NCI-H748 (cell line): Measurements from ENCODE around the gene ZNF366.

Experiments
- DNase-seq: peaks from one replicate; lab custom pipeline; 2025; ENCODE audit not compliant: unreplicated experiment; lab: John Stamatoyannopoulos, UW

The ZNF366 gene, protein sequence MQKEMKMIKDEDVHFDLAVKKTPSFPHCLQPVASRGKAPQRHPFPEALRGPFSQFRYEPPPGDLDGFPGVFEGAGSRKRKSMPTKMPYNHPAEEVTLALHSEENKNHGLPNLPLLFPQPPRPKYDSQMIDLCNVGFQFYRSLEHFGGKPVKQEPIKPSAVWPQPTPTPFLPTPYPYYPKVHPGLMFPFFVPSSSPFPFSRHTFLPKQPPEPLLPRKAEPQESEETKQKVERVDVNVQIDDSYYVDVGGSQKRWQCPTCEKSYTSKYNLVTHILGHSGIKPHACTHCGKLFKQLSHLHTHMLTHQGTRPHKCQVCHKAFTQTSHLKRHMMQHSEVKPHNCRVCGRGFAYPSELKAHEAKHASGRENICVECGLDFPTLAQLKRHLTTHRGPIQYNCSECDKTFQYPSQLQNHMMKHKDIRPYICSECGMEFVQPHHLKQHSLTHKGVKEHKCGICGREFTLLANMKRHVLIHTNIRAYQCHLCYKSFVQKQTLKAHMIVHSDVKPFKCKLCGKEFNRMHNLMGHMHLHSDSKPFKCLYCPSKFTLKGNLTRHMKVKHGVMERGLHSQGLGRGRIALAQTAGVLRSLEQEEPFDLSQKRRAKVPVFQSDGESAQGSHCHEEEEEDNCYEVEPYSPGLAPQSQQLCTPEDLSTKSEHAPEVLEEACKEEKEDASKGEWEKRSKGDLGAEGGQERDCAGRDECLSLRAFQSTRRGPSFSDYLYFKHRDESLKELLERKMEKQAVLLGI

GRCh38 chr5:72507231-72507906 is at the start of gene ZNF366:
Gene ZNF366 (minus strand): TSS chr5:72507410. CDS start chr5:72461496, 45,914 bp downstream.
- no peak for DNase-seq

DNA sequence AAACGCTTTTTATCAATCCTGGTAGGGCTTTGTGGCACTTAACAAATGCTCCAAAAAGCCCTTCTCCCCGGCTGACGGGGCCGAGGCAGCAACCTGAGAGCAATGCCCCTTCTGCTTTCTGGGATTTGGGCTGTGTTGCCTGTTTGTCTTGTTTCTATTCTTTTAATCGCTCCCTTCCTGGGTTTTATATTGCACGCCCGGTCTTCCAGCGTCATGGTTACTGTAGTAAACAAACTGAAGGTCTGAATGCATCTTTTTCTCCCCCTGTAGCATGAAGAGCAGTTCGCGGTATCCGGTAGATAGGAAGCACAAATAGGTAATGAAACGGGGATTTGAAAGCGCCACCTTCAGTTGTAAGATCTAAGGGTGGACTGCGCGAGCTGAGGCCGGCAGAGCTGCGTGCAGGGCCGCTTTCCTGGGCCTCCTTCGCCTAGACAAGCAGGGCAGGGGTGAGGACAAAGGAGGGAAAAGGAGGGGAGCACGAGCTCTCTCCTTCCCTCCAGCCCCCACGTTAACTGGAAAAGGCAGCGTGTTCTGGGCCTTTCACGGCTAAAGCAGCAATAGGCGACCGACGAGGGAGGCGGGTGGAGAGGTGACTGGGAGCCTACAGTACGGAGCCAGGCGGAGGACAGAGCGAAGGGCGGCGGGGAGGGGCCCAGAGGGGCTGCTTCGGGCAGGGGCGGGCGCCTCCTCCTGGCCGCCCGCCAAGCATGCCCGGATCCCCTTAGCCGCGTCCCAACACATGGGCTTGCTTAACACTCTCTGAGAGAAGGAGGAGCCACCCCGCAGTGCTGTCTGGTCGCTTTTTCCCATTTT is 49.3 kb upstream of the ZNF366 start:
- DNase-seq: peak; percentile 96

DNA sequence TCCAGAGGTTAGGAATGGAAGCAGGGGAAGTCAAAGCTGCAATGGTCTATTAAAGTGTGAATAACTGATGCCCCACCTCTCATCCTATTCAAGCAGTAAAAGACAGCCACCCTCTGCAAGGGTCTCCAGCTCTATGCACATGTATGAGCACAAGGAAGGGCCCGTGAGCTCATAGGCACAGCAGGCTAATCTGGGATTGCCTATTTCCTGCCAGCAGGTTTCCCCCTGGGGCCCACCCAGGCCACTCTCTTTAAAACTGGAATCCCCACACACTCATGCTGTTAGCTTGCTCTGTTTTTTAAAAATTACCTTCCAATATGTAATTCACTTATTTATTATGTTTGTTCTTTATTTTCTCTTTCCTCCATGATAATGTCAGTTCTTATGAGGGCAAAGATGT is 48.7 kb upstream of the ZNF366 start:
- peak; percentile 79 for DNase-seq

- no peak for DNase-seq
Measured at GRCh38 chr5:72554897-72555296, 47.7 kb upstream of the ZNF366 start.

- no peak for DNase-seq
Measured at GRCh38 chr5:72552041-72552557, 44.9 kb upstream of the ZNF366 start.

DNA sequence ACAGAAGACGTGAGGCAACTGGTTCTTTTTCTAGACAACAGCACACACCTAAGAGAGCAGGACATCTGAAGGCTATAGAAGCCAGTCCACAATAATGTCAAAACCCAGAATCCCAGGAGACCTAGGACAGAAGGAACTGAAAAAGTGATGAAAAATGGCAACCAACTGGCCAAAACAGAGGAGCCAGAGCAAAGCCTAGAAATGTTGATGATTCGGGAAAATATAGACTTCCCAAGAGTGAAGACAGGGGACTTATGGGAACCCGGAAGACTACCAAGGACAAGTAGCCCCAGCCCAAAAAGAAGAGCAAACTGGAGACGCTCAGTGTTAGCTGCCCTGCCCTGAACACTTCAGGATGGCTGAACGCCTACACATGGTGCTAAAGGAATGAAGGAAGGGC is 43.4 kb upstream of the ZNF366 start:
- no peak for DNase-seq

- DNase-seq: no peak
Measured at GRCh38 chr5:72543811-72544210, 36.6 kb upstream of the ZNF366 start.

DNA sequence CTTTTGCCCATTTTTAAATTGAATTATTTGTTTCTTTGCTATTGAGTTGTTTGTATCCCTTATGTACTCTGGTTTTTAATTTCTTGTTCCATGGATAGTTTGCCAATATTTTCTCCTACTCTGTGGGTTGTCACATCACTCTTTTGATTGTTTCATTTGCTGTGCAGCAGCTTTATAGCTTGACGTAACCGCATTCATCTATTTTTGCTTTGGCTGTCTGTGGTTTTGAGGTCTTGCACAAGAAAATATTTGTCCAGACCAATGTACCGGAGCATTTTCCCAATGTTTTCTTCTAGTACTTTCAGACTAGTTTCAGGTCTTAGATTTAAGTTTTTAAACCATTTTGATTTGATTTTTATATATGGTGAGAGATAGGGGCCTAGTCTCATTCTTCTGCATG is 36.2 kb upstream of the ZNF366 start:
- DNase-seq: no peak

GRCh38 chr5:72542695-72543094 is 35.5 kb upstream of the ZNF366 start:
- no peak for DNase-seq

DNA sequence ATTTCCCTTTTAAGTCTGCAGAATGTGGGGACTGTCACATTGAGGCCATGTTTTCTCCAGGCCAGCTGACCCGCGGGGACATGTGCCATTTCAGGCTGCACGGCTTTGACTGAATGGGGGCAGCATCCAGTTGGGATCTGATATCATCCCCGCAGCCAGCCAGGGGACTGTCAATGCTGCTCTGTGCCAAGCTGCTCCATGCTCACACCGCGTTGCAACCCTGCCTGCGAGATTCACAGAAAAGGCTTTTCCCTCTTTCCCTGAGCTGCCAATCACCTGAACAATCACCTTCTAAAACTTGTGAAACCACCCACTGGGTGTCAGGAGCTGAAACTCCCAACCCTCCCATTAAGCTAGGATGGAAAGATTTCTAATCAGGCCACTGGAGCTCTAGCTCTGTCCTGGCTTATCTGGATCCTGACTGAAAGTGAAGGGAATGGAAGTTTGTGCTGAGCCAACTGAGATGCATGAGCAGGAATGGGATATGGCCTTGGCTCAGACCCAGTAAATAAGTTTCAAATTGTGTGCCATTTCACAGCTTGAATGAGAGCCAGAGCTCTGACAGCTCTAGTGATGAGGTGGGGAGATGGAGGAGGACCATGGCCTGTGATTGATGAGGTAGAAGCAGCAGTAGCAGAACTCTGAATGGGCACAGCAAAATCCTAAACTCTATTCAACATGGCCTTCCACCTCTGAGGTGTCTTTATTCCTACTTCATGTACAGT is 34.5 kb upstream of the ZNF366 start:
- DNase-seq: no peak

DNA sequence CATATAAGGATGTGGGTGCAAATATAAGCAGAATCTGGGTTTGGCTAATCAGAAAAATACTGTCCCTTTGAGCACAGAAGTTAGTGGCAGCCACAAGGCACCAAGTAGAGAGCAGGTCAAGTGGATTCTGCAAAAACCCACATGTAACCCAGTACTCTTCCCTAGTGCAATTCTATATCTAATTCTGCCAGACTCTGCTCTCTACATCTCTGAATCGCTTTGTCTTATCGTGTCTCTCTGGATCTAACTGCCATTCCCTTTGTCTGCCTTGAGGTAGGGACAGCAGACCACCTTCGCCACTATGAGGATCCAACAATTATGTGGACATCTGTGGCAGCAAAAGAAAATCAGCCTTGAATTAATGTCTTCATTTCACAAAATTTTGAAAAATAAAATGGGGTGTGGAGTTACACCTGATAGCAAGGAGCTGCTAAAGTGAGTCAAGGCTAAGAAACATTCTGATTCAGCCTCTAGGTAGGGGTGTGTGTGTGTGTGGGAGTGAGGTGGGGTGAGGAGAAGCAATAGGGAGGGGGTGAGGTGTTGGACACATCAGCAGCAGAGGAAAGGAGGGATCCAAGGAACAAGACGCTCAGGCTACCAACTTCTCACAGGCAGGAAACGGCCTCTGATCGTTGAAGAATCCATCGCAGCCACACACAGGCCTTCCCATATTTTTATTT is 33.7 kb upstream of the ZNF366 start:
- DNase-seq: no peak

- no peak for DNase-seq
Measured at GRCh38 chr5:72539726-72540125, 32.5 kb upstream of the ZNF366 start.

DNA sequence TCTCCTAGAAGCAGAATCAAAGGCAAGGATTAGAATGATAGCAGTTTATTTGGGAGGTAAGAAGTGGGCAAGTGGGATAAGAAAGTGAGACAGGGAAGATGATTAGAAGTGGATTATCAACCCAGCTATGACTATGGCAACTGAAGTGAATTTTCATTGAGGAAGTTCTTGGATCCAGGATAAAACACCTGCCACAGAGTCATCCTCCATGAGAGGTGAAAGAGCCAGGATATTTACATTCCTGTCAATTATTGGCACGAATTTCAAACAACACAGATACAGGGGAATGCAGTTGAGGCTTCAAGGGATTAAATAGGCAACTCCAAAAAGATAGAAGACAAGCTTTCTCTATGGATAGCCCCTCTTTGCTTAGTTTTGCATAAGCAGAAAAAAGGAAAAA is 31.8 kb upstream of the ZNF366 start:
- peak; percentile 18 for DNase-seq

DNA sequence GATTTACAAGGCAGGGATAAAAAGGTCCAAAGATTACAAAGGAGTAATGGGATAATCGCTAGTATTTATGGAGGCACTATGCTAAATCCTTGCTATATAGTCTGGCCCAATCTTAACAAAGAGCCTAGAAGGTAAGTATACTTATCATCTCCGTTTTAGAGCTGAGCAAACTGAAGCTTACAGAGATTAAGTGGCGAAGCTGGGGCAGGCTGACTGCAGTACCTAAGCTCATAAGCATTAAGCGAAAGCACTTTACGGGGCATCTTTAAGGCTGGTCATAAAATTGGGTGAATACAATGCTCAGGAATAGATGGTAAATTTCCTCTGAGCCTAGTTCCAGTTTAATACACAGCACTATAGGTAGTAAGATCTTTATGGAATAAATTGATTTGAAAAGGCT is 30.0 kb upstream of the ZNF366 start:
- no peak for DNase-seq

- DNase-seq: no peak
Measured at GRCh38 chr5:72531496-72532190, 24.4 kb upstream of the ZNF366 start.

- DNase-seq: no peak
Measured at GRCh38 chr5:72530196-72530595, 23.0 kb upstream of the ZNF366 start.

- no peak for DNase-seq
Measured at GRCh38 chr5:72529383-72529782, 22.2 kb upstream of the ZNF366 start.

- DNase-seq: no peak
Measured at GRCh38 chr5:72525816-72526215, 18.6 kb upstream of the ZNF366 start.
